Measurements from ENCODE around the gene SMC1A. TPM values are rescaled to one million over a fixed set of nuclear protein-coding genes. Genes with fewer than 3 reads are reported as not detected.
A peak's percentile ranks its signal among the peaks of the same experiment; 100 is the strongest.
"Not testable (repeated sequence)": the region's sequence is repeated elsewhere in the genome, so short reads cannot be mapped to it uniquely, and the experiment has no call there.

Gene SMC1A
- total RNA-seq, 1 experiment from 2014 or later, result 34.4 TPM

DNA sequence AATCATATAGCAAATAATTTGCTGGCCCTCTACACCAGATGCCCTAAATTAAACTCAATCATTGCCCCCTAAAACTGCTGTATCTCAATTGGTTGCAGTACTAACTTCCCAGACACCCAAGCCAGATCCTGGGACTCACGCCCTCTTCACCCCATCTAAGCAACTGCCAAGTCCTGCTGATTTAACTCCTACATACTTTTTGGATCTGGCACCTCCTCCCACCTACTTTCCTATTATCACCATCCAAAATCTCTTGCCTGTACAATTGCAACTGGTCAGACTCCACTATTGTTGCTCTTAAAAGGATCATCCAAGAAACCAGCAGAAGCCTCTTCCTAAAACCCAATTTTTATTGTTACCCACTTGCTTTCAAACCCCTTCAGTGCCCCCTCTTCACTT, 16.4 kb upstream of the SMC1A start:
- Histone ChIP-seq H3K9me3 (replicated peaks) (no peaks in the 10 kb centered on the region), H3K27me3 (replicated peaks) (no peaks in the 10 kb centered on the region), H3K4me1 (replicated peaks) (peaks cover 15% of the 10 kb centered on the region), H3K4me3 (no peak overlapping the region), H3K36me3 (no peaks in the 10 kb centered on the region), H3K27ac (no peak overlapping the region)
- no peak for DNase-seq (ENCODE audit: low read depth in 1 of 2, low spot score in 2 of 2)

DNA sequence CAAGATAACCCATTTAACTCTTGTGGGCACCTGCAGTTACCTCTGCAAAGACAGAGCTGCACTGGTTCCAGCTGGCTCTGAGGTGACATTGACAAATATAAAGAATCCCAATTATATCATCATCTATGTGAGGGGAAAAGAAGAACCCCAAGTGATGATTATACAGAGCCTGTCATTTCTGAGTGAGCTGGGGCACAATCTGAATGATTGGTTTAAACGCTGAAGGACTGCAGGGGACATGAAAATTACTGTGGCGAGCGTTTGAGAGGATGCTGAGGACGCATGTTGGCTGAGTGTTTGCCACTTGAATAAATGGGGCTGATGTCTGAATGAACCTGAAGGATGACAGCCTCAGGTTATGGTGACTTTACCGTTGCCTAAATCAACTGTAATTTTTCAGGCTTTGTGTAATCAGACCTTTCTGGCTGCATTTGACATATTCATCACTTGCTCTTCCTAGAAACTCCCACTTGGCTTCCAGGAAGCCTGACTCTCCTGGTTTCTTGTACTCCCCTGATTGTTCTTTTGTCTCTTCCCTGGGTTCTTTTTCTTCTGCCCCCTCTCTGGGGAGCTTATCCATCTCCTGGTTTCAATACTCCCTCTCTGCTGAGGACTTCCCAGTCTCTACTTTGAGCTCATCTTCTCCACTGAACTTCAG, 15.8 kb upstream of the SMC1A start:
- Histone ChIP-seq H3K36me3 (no peaks in the 10 kb centered on the region), H3K4me1 (replicated peaks) (peaks cover 15% of the 10 kb centered on the region), H3K4me3 (no peak overlapping the region), H3K27me3 (replicated peaks) (no peaks in the 10 kb centered on the region), H3K9me3 (replicated peaks) (no peaks in the 10 kb centered on the region), H3K27ac (no peak overlapping the region)
- no peak for DNase-seq (ENCODE audit: low read depth in 1 of 2, low spot score in 2 of 2)

DNA sequence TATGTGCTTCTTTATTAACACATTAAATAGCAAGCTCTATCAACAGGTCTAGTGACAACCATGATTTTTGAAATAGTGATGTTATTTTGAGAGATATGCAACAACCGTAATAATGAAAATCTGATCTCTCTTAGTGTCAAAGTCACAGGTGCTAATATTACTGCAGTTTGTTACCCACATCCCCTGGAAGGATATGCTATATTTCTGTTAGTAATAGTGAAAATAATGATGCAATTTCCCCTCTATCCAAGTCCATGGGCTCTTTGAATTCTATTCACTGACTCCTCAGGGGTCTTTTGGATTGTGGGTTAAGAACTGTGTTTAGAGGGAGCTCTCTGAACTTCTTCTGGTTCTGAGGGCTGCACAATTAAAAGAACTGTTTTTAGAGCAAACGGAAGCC, 14.8 kb upstream of the SMC1A start:
- Histone ChIP-seq H3K27ac (no peak overlapping the region), H3K36me3 (peaks cover 4% of the 10 kb centered on the region), H3K27me3 (replicated peaks) (no peaks in the 10 kb centered on the region), H3K4me3 (no peak overlapping the region), H3K9me3 (replicated peaks) (no peaks in the 10 kb centered on the region), H3K4me1 (replicated peaks) (peaks cover 15% of the 10 kb centered on the region)
- DNase-seq (ENCODE audit: low read depth in 1 of 2, low spot score in 2 of 2), result no peak

DNA sequence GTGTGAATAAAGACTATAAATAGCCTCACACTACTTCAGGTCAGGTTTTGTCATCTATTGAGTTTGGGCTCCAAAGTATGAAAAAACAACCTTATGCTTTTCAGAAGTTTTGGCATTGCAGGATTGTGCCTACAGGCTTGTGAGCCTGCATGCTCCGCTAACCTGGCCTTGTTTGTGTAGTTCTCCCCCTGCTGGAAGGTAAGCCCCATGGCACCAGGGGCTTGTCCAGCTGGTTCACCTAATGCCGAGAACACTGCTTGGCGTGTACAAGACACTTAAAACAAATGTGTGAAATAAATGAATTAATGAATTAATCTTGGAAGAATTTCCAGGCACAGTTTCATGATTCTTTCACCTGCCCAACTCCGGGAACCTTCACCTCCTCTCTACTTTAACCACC, 13.5 kb upstream of the SMC1A start:
- H3K27ac ChIP-seq, result no peak overlapping the region
- peaks cover 9% of the 10 kb centered on the region for H3K36me3 ChIP-seq
- H3K27me3 ChIP-seq (replicated peaks), result no peaks in the 10 kb centered on the region
- no peaks in the 10 kb centered on the region for H3K9me3 ChIP-seq (replicated peaks)
- no peak overlapping the region for H3K4me3 ChIP-seq
- peaks cover 5% of the 10 kb centered on the region for H3K4me1 ChIP-seq (replicated peaks)
- DNase-seq (ENCODE audit: low read depth in 1 of 2, low spot score in 2 of 2), result peak; percentile 8 to 50

DNA sequence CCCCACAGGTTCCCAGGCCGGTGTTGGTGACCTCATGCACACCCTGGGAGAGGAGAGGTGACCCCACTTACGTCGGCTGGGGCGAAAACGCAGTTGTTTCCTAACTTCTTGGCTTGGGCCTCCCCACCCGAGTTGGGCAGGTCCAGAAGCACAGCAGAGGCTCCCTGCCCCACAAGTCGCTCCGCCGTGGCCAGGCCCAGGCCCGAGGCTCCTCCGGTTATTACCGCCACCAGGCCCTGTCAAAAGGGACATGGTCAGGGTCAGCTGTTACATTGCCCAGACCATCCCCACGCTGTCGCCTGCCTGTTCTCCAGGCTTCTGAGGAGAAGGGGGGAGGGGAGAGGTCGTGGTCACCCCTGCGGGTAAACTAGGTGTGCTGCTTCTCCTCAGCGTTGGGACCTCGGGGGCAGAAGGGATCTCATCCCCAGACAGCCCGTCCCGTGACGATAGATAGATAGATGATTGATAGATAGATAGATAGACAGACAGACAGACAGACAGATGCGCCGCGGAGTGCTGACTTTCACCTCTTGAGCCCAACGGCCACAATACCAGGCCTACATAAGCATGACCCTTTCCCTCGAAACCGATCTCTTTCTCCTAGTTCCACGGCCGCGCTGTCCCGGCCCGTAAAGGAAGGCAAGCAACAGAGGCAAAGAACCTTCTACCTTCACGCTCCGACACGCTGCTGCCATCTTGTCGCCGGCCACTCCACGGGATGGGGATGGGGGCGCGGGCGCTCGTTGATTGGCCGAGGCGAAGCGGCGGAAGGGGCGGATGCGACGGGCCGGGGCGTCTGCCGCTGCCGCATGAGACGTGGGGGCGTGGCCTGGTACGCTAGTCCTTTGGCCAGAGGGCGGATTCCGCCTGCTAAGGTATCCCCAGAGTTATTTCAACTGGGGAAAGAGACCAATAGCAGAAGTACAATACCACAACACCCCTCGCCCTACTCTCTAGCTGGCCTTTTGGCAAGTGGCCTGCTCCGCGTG, 11.5 kb upstream of the SMC1A start, which contains the start of gene HSD17B10:
TSS of gene HSD17B10 (minus strand) at position 720 of the 989 bp plus-strand sequence. CDS start at position 695, 25 bp downstream.
- Histone ChIP-seq H3K27me3 (replicated peaks) (no peaks in the 10 kb centered on the region), H3K9me3 (replicated peaks) (no peaks in the 10 kb centered on the region), H3K4me3 (peak within 1 kb of the TSS; percentile 60), H3K36me3 (peaks cover 9% of the 10 kb centered on the region), H3K4me1 (replicated peaks) (peaks cover 4% of the 10 kb centered on the region; the same call in 1 of the 2 replicates), H3K27ac (no peak within 1 kb of the TSS)
- DNase-seq (ENCODE audit: low read depth in 1 of 2, low spot score in 2 of 2), result peak; percentile 57 to 85

DNA sequence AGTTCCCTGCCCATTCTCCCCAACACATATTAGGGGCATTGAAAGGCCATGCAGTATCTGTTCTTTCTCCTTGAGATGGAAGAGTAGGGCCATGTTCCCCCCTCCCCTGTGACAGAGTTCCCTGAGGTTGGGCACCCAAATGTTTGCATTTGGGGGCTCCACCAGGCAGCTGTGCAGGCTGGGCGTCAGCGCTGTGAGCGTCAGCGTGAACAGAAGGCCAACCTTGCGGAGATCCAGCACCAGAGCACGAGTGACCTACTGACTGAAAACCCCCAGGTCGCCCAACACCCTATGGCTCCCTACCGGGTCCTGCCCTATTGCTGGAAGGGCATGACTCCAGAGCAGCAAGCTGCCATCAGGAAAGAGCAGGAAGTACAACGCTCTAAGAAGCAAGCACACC, 7.8 kb upstream of the SMC1A start:
- Histone ChIP-seq H3K36me3 (peaks cover 9% of the 10 kb centered on the region), H3K4me1 (replicated peaks) (peaks cover 4% of the 10 kb centered on the region; the same call in 1 of the 2 replicates)
- no peak for DNase-seq (ENCODE audit: low read depth in 1 of 2, low spot score in 2 of 2)

DNA sequence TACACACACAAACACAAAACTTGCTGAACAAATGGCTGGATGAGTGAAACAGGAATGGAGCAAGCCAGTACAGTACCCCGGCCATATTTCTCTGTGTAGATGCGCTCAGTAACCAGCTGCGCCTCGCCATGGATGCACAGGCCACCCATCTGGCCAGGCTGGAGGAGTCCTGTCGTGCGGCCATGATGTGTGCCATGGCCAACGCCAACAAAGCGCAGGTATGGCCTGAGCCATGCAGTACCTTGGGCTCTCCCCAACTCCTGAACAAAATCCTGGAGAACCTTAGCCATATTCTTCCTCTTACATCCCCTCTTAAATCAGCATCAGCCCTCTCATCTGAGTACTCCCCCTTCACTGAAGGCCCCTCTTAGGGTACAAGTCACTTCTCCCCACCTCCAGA, 7.3 kb upstream of the SMC1A start:
- no peak for DNase-seq (ENCODE audit: low read depth in 1 of 2, low spot score in 2 of 2)
- H3K36me3 ChIP-seq, result peaks cover 9% of the 10 kb centered on the region
- H3K27me3 ChIP-seq (replicated peaks), result no peaks in the 10 kb centered on the region
- peaks cover 4% of the 10 kb centered on the region; the same call in 1 of the 2 replicates for H3K4me1 ChIP-seq (replicated peaks)
- H3K27ac ChIP-seq, result no peak overlapping the region
- no peaks in the 10 kb centered on the region for H3K9me3 ChIP-seq (replicated peaks)
- H3K4me3 ChIP-seq, result no peak overlapping the region

More for the DNA sequence above, 7.8 kb upstream of the SMC1A start:
- no peaks in the 10 kb centered on the region for H3K27me3 ChIP-seq (replicated peaks)
- H3K27ac ChIP-seq, result no peak overlapping the region
- H3K4me3 ChIP-seq, result no peak overlapping the region
- H3K9me3 ChIP-seq (replicated peaks), result no peaks in the 10 kb centered on the region

DNA sequence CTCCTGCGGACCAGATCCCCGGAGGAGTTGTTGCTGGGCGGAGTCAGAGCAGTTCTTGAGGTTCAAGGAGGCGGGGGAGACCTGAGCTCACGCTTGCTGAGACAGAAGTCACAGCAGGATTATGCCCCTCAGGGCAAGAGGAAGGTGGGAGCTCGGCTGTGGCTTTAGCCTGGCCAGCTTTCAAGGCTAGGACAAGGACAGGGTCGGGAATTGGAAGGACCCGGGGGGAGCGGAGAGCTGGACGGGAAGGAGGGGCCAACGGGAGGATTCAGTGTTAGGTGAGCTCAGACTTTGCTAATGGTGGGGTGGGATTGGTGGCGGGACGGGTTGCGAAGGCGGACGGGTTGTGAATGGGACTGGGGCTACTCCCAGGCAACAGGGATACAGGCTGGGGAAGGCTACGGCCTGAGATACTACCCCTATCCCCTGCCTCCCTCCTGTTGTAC, 430 bp upstream of the SMC1A start, which contains the start of gene RIBC1:
TSS of gene RIBC1 (plus strand) at position 13 of the 446 bp plus-strand sequence. CDS start 3,404 bp downstream, outside the sequence.
- DNase-seq (ENCODE audit: low read depth in 1 of 2, low spot score in 2 of 2), result no peak
- peaks cover 9% of the 10 kb centered on the region for H3K4me1 ChIP-seq (replicated peaks)
- peaks cover 10% of the 10 kb centered on the region for H3K36me3 ChIP-seq
- peak within 1 kb of the TSS; percentile 97 for H3K27ac ChIP-seq
- peak within 1 kb of the TSS; percentile 91 for H3K4me3 ChIP-seq
- H3K27me3 ChIP-seq (replicated peaks), result no peaks in the 10 kb centered on the region
- no peaks in the 10 kb centered on the region for H3K9me3 ChIP-seq (replicated peaks)

DNA sequence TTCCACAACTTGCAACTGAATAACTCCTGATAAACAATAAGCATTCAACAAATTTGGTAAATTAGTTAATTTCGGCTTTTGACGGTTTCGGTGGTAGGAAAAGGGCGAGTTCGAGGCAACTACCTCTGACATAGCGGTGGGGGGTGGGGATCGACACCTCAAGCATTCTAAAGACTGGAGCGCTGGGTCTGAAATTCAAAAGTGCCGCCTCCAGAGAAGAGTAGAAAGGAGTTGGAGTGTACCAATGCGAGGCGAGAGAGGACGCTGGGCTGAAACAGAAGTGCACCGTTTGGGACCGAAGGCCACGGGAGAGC, 725 bp downstream of the SMC1A start:
- DNase-seq (ENCODE audit: low read depth in 1 of 2, low spot score in 2 of 2), result no peak
- Histone ChIP-seq H3K4me3 (peak overlapping the region; percentile 91), H3K27me3 (replicated peaks) (no peaks in the 10 kb centered on the region), H3K4me1 (replicated peaks) (peaks cover 9% of the 10 kb centered on the region), H3K36me3 (peaks cover 10% of the 10 kb centered on the region), H3K27ac (peak overlapping the region; percentile 97), H3K9me3 (replicated peaks) (no peaks in the 10 kb centered on the region)

DNA sequence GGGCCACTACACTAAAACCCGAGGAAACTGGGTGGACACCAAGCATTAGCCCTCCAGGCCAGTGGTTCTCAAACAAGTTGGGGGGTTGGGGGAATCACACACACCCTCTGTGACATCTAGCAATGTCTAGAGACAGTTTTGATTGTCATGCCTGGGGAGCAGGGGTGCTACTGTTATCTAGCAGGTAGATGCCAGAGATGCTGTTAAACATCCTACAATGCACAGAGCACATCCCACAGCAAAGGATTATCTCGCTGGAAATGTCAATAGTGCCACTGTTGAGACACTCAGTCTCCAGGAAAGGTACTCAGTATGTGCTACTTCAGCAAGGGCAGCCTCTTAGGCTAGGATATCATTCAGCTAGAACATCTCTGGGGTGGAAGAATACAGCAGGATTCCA, 1.3 kb downstream of the SMC1A start:
- Histone ChIP-seq H3K27me3 (replicated peaks) (no peaks in the 10 kb centered on the region), H3K4me3 (peak overlapping the region; percentile 91), H3K36me3 (peaks cover 10% of the 10 kb centered on the region), H3K27ac (no peak overlapping the region), H3K9me3 (replicated peaks) (no peaks in the 10 kb centered on the region), H3K4me1 (replicated peaks) (peaks cover 9% of the 10 kb centered on the region)
- no peak for DNase-seq (ENCODE audit: low read depth in 1 of 2, low spot score in 2 of 2)

DNA sequence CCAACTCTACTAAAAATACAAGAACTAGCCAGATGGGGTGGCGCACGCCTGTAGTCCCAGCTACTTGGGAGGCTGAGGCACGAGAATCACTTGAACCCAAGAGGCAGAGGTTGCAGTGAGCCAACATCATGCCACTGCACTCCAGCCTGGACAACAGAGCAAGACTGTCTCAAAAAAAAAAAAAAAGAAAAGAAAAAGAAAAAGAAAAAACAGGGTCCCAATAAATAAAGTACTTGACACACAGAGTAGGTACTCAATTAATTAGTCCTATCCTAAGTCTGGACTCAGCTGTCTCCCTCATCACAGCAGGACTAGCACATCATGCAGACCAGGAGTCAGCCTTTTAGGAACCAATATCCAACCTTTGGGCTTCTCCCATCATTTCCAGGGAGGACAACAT, 2.1 kb downstream of the SMC1A start:
- H3K4me1 ChIP-seq (replicated peaks); DNase-seq (ENCODE audit: low read depth in 1 of 2, low spot score in 2 of 2); H3K27me3 ChIP-seq (replicated peaks); H3K4me3 ChIP-seq; H3K9me3 ChIP-seq (replicated peaks); H3K27ac ChIP-seq: not testable (repeated sequence)
- H3K36me3 ChIP-seq, result peaks cover 10% of the 10 kb centered on the region

DNA sequence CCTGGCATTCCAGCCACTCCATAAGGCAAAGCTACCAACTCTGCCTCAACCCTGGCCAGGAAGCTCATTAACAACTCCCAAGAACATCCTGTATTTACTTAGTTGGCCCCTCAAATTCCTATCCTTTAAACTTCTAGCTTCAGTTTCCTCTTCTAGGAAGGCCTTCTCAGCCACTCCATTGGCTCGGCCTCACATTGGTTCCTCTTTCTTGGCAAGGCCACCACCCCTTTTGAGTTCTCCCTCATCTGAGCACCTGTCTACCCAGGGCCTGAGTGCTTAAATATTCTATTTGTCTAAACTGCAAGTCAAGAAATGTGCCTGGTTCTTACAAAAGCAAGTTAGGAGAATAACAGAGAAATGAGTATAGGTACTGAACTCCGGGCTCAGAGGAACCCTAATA, 10.0 kb downstream of the SMC1A start:
- no peaks in the 10 kb centered on the region for H3K27me3 ChIP-seq (replicated peaks)
- peaks cover 43% of the 10 kb centered on the region for H3K36me3 ChIP-seq
- H3K27ac ChIP-seq, result no peak overlapping the region
- H3K4me1 ChIP-seq (replicated peaks), result no peaks in the 10 kb centered on the region
- no peak overlapping the region for H3K4me3 ChIP-seq
- no peaks in the 10 kb centered on the region for H3K9me3 ChIP-seq (replicated peaks)
- DNase-seq (ENCODE audit: low read depth in 1 of 2, low spot score in 2 of 2), result no peak

GRCh38 chrX:53403535-53403934, 18.9 kb downstream of the SMC1A start:
- Histone ChIP-seq H3K9me3 (replicated peaks) (no peaks in the 10 kb centered on the region), H3K4me1 (replicated peaks) (no peaks in the 10 kb centered on the region), H3K4me3 (no peak overlapping the region), H3K27me3 (replicated peaks) (no peaks in the 10 kb centered on the region), H3K27ac (no peak overlapping the region), H3K36me3 (peaks cover 63% of the 10 kb centered on the region)
- no peak for DNase-seq (ENCODE audit: low read depth in 1 of 2, low spot score in 2 of 2)

GRCh38 chrX:53398216-53398615, 24.2 kb downstream of the SMC1A start:
- H3K27me3 ChIP-seq (replicated peaks), result no peaks in the 10 kb centered on the region
- DNase-seq (ENCODE audit: low read depth in 1 of 2, low spot score in 2 of 2), result no peak

More at GRCh38 chrX:53398216-53398615, 24.2 kb downstream of the SMC1A start:
- H3K4me1 ChIP-seq (replicated peaks), result no peaks in the 10 kb centered on the region
- peaks cover 36% of the 10 kb centered on the region for H3K36me3 ChIP-seq
- no peak overlapping the region for H3K27ac ChIP-seq
- no peak overlapping the region for H3K4me3 ChIP-seq
- H3K9me3 ChIP-seq (replicated peaks), result no peaks in the 10 kb centered on the region
